CD4-positive, alpha-beta T cell treated with Interleukin-12 subunit alpha and Interleukin-12 subunit beta, for 1 hour (primary cell): ENCODE measurements around the gene PAXX.

Source experiments
- DNase-seq: peaks from one replicate; pipeline ENCODE4 v3.0.0-alpha.2; 2020

PAXX gene

GRCh38 chr9:136953771-136954269 is 38.4 kb upstream of the PAXX start:
- no peak for DNase-seq

- DNase-seq, result no peak
Measured at GRCh38 chr9:136954270-136955083, 37.7 kb upstream of the PAXX start.

GRCh38 chr9:136955202-136955942 is 36.9 kb upstream of the PAXX start:
- DNase-seq, result no peak

GRCh38 chr9:136955943-136956335 is 36.3 kb upstream of the PAXX start:
- DNase-seq, result no peak

- DNase-seq, result no peak
Measured at GRCh38 chr9:136956604-136957003, 35.6 kb upstream of the PAXX start.

- no peak for DNase-seq
Measured at GRCh38 chr9:136957461-136957860, 34.8 kb upstream of the PAXX start.

GRCh38 chr9:136957901-136958300 is 34.3 kb upstream of the PAXX start:
- no peak for DNase-seq

- no peak for DNase-seq
Measured at GRCh38 chr9:136958473-136958872, 33.7 kb upstream of the PAXX start.

GRCh38 chr9:136958898-136959850 is 33.0 kb upstream of the PAXX start:
- no peak for DNase-seq

- DNase-seq, result peak; percentile 53
Measured at GRCh38 chr9:136960212-136960937, 31.8 kb upstream of the PAXX start.

- no peak for DNase-seq
Measured at GRCh38 chr9:136960938-136961275, 31.3 kb upstream of the PAXX start.

- DNase-seq, result no peak
Measured at GRCh38 chr9:136961279-136962065, 30.8 kb upstream of the PAXX start.

GRCh38 chr9:136962163-136962562 is 30.1 kb upstream of the PAXX start:
- no peak for DNase-seq

GRCh38 chr9:136962701-136963248 is 29.4 kb upstream of the PAXX start:
- no peak for DNase-seq

GRCh38 chr9:136963341-136963740 is 28.9 kb upstream of the PAXX start:
- DNase-seq, result no peak

GRCh38 chr9:136963751-136964150 is 28.5 kb upstream of the PAXX start:
- DNase-seq, result no peak

GRCh38 chr9:136964171-136964689 is 28.0 kb upstream of the PAXX start:
- no peak for DNase-seq

GRCh38 chr9:136964833-136965422 is 27.3 kb upstream of the PAXX start:
- no peak for DNase-seq

- DNase-seq, result peak; percentile 72
Measured at GRCh38 chr9:136965771-136966484, 26.3 kb upstream of the PAXX start.
